ENCODE results near the gene OAS3. TPM values are rescaled to one million over a fixed set of nuclear protein-coding genes. Genes with fewer than 3 reads are reported as not detected.

The OAS3 gene
- total and polyA plus RNA-seq, 9 of the 15 experiments (the other 6 are each of a cell fraction or from before 2014, with no cell fraction given): 0.21 to 2.0 (median 0.83) TPM

GRCh38 chr12:112930350-112930749 is 7.9 kb upstream of the OAS3 start:
- Histone ChIP-seq H3K27ac (ENCODE audit: extremely low read depth, low read depth, low read length) (no peak overlapping the region), H3K4me2 (ENCODE audit: insufficient read depth, low read length) (no peak overlapping the region), H2AFZ (ENCODE audit: low read depth, low read length) (no peak overlapping the region), H3K4me3 (no peak overlapping the region), H3K27me3 (ENCODE audit: control insufficient read depth in 2 of 2, insufficient read depth in 2 of 2, low read length in 2 of 2) (no peaks in the 10 kb centered on the region), H3K9me1 (ENCODE audit: control insufficient read depth, insufficient read depth, low read length) (no peaks in the 10 kb centered on the region), H3K9ac (ENCODE audit: insufficient read depth in 1 of 2, low read depth in 2 of 2, low read length in 2 of 2) (no peak overlapping the region), H3K79me2 (ENCODE audit: control insufficient read depth, insufficient read depth, low read length) (no peaks in the 10 kb centered on the region), H3K36me3 (ENCODE audit: control insufficient read depth, insufficient read depth, low read length) (no peaks in the 10 kb centered on the region), H4K20me1 (replicated peaks; ENCODE audit: control insufficient read depth, insufficient read depth, low read length) (no peaks in the 10 kb centered on the region), H3K9me3 (replicated peaks; ENCODE audit: control insufficient read depth, insufficient read depth, low read depth, low read length) (no peaks in the 10 kb centered on the region; the same call in 1 of the 2 replicates), H3K4me1 (replicated peaks in 1 of 2; ENCODE audit: control insufficient read depth in 2 of 2, insufficient read depth in 2 of 2, low read length in 2 of 2) (no peaks in the 10 kb centered on the region)
- CTCF ChIA-PET (ENCODE audit: low intra/inter-chr PET ratio): no interaction called here
- in situ Hi-C loops (cut with MboI): no loop called here
- intact Hi-C loops (cut with micrococcal nuclease): no loop called here
- BruUV-seq (replicated peaks): no TSS peak
- no peak for FAIRE-seq
- WGBS (ENCODE audit: insufficient coverage, low coverage, missing lambda C conversion rate): 0% methylated on average over 2 of the region's 2 CpGs
- POLR2A ChIA-PET: interaction anchor here (0.6 kb wide), 1 partner anchor 306 kb away, joined by 3 read pairs; no protein-coding TSS in a partner anchor
- TF ChIP-seq ZNF253 (CRISPR knock-in tag; conservative IDR thresholded peaks at IDR 0.05) (no peak), LEF1 (IDR thresholded peaks at IDR 0.05) (no peak), HNRNPL (IDR thresholded peaks at IDR 0.05; ENCODE audit: low read depth, low read length) (no peak), NFE2 (IDR thresholded peaks at IDR 0.05; ENCODE audit: low read depth) (no peak), RBM39 (optimal IDR thresholded peaks at IDR 0.05; ENCODE audit: low read depth, low read length) (no peak), PHB (CRISPR knock-in tag; IDR thresholded peaks at IDR 0.05) (no peak), CAMTA2 (CRISPR knock-in tag; conservative IDR thresholded peaks at IDR 0.05) (no peak), U2AF2 (optimal IDR thresholded peaks at IDR 0.05; ENCODE audit: low read depth, low read length) (no peak), ARID1B (IDR thresholded peaks at IDR 0.05) (no peak), BRCA1 (IDR thresholded peaks at IDR 0.05) (no peak), BRCA1 (CRISPR knock-in tag; IDR thresholded peaks at IDR 0.05) (no peak), HNRNPH1 (optimal IDR thresholded peaks at IDR 0.05; ENCODE audit: low read depth, low read length) (no peak), ZNF224 (CRISPR knock-in tag; IDR thresholded peaks at IDR 0.05) (no peak)
- TF ChIP-seq, protein P1, sequence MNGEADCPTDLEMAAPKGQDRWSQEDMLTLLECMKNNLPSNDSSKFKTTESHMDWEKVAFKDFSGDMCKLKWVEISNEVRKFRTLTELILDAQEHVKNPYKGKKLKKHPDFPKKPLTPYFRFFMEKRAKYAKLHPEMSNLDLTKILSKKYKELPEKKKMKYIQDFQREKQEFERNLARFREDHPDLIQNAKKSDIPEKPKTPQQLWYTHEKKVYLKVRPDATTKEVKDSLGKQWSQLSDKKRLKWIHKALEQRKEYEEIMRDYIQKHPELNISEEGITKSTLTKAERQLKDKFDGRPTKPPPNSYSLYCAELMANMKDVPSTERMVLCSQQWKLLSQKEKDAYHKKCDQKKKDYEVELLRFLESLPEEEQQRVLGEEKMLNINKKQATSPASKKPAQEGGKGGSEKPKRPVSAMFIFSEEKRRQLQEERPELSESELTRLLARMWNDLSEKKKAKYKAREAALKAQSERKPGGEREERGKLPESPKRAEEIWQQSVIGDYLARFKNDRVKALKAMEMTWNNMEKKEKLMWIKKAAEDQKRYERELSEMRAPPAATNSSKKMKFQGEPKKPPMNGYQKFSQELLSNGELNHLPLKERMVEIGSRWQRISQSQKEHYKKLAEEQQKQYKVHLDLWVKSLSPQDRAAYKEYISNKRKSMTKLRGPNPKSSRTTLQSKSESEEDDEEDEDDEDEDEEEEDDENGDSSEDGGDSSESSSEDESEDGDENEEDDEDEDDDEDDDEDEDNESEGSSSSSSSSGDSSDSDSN (IDR thresholded peaks at IDR 0.05; ENCODE audit: borderline replicate concordance in 1 of 2, low read depth in 2 of 2, low read length in 2 of 2): no peak
- ATAC-seq: no peak
- no peak for DNase-seq (ENCODE audit: extremely low read depth in 1 of 4, low spot score in 3 of 4)
